NCI-H2171 treated with DMSO at 0.1 percent for 48 hours (cell line): ENCODE measurements around the gene PPP2R3A.
"Not testable (repeated sequence)": the region's sequence is repeated elsewhere in the genome, so short reads cannot be mapped to it uniquely, and the experiment has no call there.

Source experiments
- DNase-seq: peaks from one replicate; lab custom pipeline; 2025; lab: John Stamatoyannopoulos, UW

The PPP2R3A gene

GRCh38 chr3:136083641-136084382, 118.3 kb downstream of the PPP2R3A start:
- DNase-seq = not testable (repeated sequence)

- not testable (repeated sequence) for DNase-seq
These were observed 119.5 kb downstream of the PPP2R3A start for GRCh38 chr3:136085067-136085466.

GRCh38 chr3:136093771-136094170, 128.2 kb downstream of the PPP2R3A start:
- no peak for DNase-seq

GRCh38 chr3:136105044-136105443, 139.5 kb downstream of the PPP2R3A start:
- no peak for DNase-seq

- DNase-seq = no peak
These were observed 140.6 kb downstream of the PPP2R3A start for GRCh38 chr3:136106101-136106500.

GRCh38 chr3:136109499-136109898, 144.0 kb downstream of the PPP2R3A start:
- DNase-seq = no peak

GRCh38 chr3:136110481-136110880, 145.0 kb downstream of the PPP2R3A start:
- no peak for DNase-seq

GRCh38 chr3:136114421-136114820, 148.9 kb downstream of the PPP2R3A start:
- DNase-seq = no peak

- not testable (repeated sequence) for DNase-seq
These were observed 153.8 kb downstream of the PPP2R3A start for GRCh38 chr3:136119332-136119731.

GRCh38 chr3:136119783-136120182, 154.3 kb downstream of the PPP2R3A start:
- not testable (repeated sequence) for DNase-seq

GRCh38 chr3:136120373-136121348, 155.1 kb downstream of the PPP2R3A start:
- DNase-seq = no peak

GRCh38 chr3:136122006-136122405, 156.5 kb downstream of the PPP2R3A start:
- DNase-seq = no peak

- DNase-seq = not testable (repeated sequence)
These were observed 166.1 kb downstream of the PPP2R3A start for GRCh38 chr3:136131647-136132046.

GRCh38 chr3:136134091-136134490, 168.6 kb downstream of the PPP2R3A start:
- DNase-seq = no peak

GRCh38 chr3:136135039-136135802, 169.7 kb downstream of the PPP2R3A start:
- DNase-seq = peak; percentile 56

- no peak for DNase-seq
These were observed 170.9 kb downstream of the PPP2R3A start for GRCh38 chr3:136136454-136136853.

GRCh38 chr3:136141291-136141785, 175.8 kb downstream of the PPP2R3A start:
- DNase-seq = no peak

GRCh38 chr3:136141891-136142290, 176.4 kb downstream of the PPP2R3A start:
- no peak for DNase-seq

- peak; percentile 14 for DNase-seq
These were observed 177.1 kb downstream of the PPP2R3A start for GRCh38 chr3:136142592-136142991.

GRCh38 chr3:136144397-136144796, 178.9 kb downstream of the PPP2R3A start:
- not testable (repeated sequence) for DNase-seq

- DNase-seq = no peak
These were observed 181.6 kb downstream of the PPP2R3A start for GRCh38 chr3:136146981-136147729.
